DND-41 (cell line): ENCODE measurements around the gene HACL1.

Source experiments
- CTCF ChIP-seq: IDR thresholded peaks from 2 replicates; pipeline ENCODE4 v1.5.1; 2012; ENCODE audit warnings: borderline replicate concordance, low read length, moderate library complexity, mild to moderate bottlenecking; ENCODE audit not compliant: poor library complexity, severe bottlenecking; ENCODE audit errors: extremely low read depth
- EZH2 ChIP-seq: IDR thresholded peaks from 3 replicates; pipeline ENCODE4 v1.6.1; 2012; ENCODE audit warnings: borderline replicate concordance, low read depth, mild to moderate bottlenecking, moderate library complexity, low read length, inconsistent platforms; ENCODE audit not compliant: severe bottlenecking

- TF ChIP-seq CTCF (no peak), EZH2 (no peak)
Measured at GRCh38 chr3:15645740-15646501, 44.6 kb upstream of the HACL1 start.
